ENCODE measurements around the gene ABL1.
"Not testable (repeated sequence)": the region's sequence is repeated elsewhere in the genome, so short reads cannot be mapped to it uniquely, and the experiment has no call there.

ABL1 gene

GRCh38 chr9:130834371-130835336 lies at the start of gene ABL1:
Gene ABL1, plus strand, starts transcription at chr9:130835254. Its CDS starts 193 bp downstream, at chr9:130835447.
- Histone ChIP-seq H3K4me3 (ENCODE audit: low read length) (peak within 1 kb of the TSS; percentile 83), H3K9me3 (ENCODE audit: control insufficient read depth, low read length) (no peaks in the 10 kb centered on the region), H3K36me3 (ENCODE audit: control insufficient read depth, insufficient read depth, low read length) (no peaks in the 10 kb centered on the region), H3K9ac (ENCODE audit: low read length) (peak within 1 kb of the TSS; percentile 85), H3K27me3 (ENCODE audit: control insufficient read depth, insufficient read depth, low read length) (no peaks in the 10 kb centered on the region), H3K4me1 (ENCODE audit: control insufficient read depth, insufficient read depth, low read length) (peaks cover 34% of the 10 kb centered on the region)

GRCh38 chr9:130785940-130786508 lies 49.0 kb upstream of the ABL1 start:
- H3K9ac ChIP-seq (ENCODE audit: low read length): no peak overlapping the region
- no peaks in the 10 kb centered on the region for H3K9me3 ChIP-seq (ENCODE audit: control insufficient read depth, low read length)
- H3K4me3 ChIP-seq (ENCODE audit: low read length): no peak overlapping the region
- H3K36me3 ChIP-seq (ENCODE audit: control insufficient read depth, insufficient read depth, low read length): no peaks in the 10 kb centered on the region
- H3K27me3 ChIP-seq (ENCODE audit: control insufficient read depth, insufficient read depth, low read length): no peaks in the 10 kb centered on the region
- H3K4me1 ChIP-seq (ENCODE audit: control insufficient read depth, insufficient read depth, low read length): peaks cover 10% of the 10 kb centered on the region

DNA sequence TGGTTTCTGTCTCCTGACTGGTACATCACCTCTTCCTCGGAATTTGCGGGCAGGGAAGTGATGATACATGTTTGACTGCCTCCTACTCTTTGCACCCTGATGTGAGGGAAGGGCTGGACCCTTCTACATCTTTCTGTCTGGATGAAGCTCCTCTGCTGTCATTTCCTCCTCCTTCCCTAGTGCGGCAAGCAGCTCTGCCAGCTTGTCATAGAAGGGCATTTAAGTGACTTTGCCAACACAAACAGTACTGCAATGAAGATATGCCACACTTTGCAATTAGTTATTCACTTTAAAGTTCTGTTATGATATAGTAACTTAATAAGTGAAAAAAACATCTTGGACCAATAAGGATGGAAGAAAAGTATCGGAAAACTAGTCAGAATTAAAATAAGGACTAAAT lies 48.5 kb upstream of the ABL1 start:
- no peaks in the 10 kb centered on the region for H3K36me3 ChIP-seq (ENCODE audit: control insufficient read depth, insufficient read depth, low read length)
- H3K4me3 ChIP-seq (ENCODE audit: low read length): no peak overlapping the region
- H3K4me1 ChIP-seq (ENCODE audit: control insufficient read depth, insufficient read depth, low read length): peaks cover 10% of the 10 kb centered on the region

GRCh38 chr9:130789747-130790672 lies 45.0 kb upstream of the ABL1 start:
- no peak overlapping the region for H3K4me3 ChIP-seq (ENCODE audit: low read length)
- H3K27me3 ChIP-seq (ENCODE audit: control insufficient read depth, insufficient read depth, low read length): no peaks in the 10 kb centered on the region
- no peak overlapping the region for H3K9ac ChIP-seq (ENCODE audit: low read length)
- no peaks in the 10 kb centered on the region for H3K36me3 ChIP-seq (ENCODE audit: control insufficient read depth, insufficient read depth, low read length)
- no peaks in the 10 kb centered on the region for H3K9me3 ChIP-seq (ENCODE audit: control insufficient read depth, low read length)
- H3K4me1 ChIP-seq (ENCODE audit: control insufficient read depth, insufficient read depth, low read length): peaks cover 11% of the 10 kb centered on the region

More for the DNA sequence above, 48.5 kb upstream of the ABL1 start:
- no peaks in the 10 kb centered on the region for H3K27me3 ChIP-seq (ENCODE audit: control insufficient read depth, insufficient read depth, low read length)
- no peak overlapping the region for H3K9ac ChIP-seq (ENCODE audit: low read length)
- H3K9me3 ChIP-seq (ENCODE audit: control insufficient read depth, low read length): no peaks in the 10 kb centered on the region

DNA sequence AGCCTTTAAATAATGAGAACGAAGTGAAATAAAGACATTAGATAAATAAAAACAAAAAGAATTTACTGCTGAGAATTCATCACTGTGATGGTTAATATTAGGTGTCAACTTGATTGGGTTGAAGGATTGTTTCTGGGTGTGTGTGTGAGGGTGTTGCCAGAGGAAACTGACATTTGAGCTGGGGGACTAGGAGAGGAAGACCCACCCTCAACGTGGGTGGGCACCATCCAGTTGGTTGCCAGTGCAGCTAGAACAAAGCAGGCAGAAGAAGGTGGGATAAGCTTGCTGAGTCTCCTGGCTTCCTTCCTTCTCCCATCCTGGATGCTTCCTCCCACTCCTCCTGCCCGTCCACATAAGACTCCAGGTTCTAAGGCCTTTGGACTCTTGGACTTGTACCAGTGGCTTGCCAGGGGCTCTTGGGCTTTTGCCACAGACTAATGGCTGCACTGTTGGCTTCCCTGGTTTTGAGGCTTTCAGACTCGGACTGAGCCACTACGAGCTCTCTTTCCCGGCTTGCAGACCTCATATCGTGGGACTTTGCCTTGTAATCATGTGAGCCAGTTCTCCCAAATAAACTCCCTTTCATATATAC lies 43.7 kb upstream of the ABL1 start:
- Histone ChIP-seq H3K4me3 (ENCODE audit: low read length) (no peak overlapping the region), H3K27me3 (ENCODE audit: control insufficient read depth, insufficient read depth, low read length) (no peaks in the 10 kb centered on the region), H3K4me1 (ENCODE audit: control insufficient read depth, insufficient read depth, low read length) (peaks cover 4% of the 10 kb centered on the region), H3K9ac (ENCODE audit: low read length) (no peak overlapping the region), H3K36me3 (ENCODE audit: control insufficient read depth, insufficient read depth, low read length) (no peaks in the 10 kb centered on the region), H3K9me3 (ENCODE audit: control insufficient read depth, low read length) (no peaks in the 10 kb centered on the region)

DNA sequence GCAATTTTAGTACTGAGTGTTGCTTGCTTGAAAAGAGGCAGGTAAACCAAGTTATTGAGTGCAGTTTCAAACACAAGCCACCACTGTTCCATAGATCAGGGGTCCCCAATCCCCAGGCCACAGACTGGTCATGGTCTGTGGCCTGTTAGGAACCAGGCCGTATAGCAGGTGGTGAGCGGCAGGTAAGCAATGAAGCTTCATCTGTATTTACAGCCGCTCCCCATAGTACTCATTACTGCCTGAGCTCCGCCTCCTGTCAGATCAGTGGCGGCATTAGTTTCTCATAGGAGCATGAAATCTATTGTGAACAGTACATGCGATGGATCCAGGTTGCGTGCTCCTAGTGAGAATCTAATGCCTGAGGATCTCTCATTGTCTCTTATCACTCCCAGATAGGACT lies 41.5 kb upstream of the ABL1 start:
- Histone ChIP-seq H3K9ac (ENCODE audit: low read length) (no peak overlapping the region), H3K9me3 (ENCODE audit: control insufficient read depth, low read length) (no peaks in the 10 kb centered on the region), H3K27me3 (ENCODE audit: control insufficient read depth, insufficient read depth, low read length) (no peaks in the 10 kb centered on the region), H3K36me3 (ENCODE audit: control insufficient read depth, insufficient read depth, low read length) (no peaks in the 10 kb centered on the region), H3K4me1 (ENCODE audit: control insufficient read depth, insufficient read depth, low read length) (peaks cover 4% of the 10 kb centered on the region), H3K4me3 (ENCODE audit: low read length) (no peak overlapping the region)

- H3K27me3 ChIP-seq (ENCODE audit: control insufficient read depth, insufficient read depth, low read length): not testable (repeated sequence)
These were observed 41.0 kb upstream of the ABL1 start for GRCh38 chr9:130794021-130794420.

DNA sequence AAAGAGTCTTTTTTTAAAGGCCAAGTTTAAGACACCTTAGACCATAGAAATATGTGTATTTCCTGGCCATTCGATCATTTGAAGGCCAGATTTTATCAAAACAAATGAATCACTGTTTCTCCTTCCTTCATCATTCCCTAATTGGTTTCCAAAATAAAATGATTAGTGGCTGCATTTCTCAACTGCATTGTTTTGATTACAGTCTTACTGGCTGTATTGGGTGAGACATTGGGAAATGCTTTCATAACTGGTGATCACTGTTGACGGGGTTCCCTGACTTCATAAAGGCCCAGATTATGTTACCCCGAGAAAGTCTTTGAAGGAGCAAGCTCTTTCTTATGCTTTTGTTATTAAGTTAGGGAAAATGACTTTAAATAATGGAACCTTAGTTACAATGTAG lies 40.6 kb upstream of the ABL1 start:
- H3K4me3 ChIP-seq (ENCODE audit: low read length); H3K9me3 ChIP-seq (ENCODE audit: control insufficient read depth, low read length); H3K27me3 ChIP-seq (ENCODE audit: control insufficient read depth, insufficient read depth, low read length); H3K9ac ChIP-seq (ENCODE audit: low read length); H3K36me3 ChIP-seq (ENCODE audit: control insufficient read depth, insufficient read depth, low read length); H3K4me1 ChIP-seq (ENCODE audit: control insufficient read depth, insufficient read depth, low read length): not testable (repeated sequence)

More at GRCh38 chr9:130794021-130794420, 41.0 kb upstream of the ABL1 start:
- not testable (repeated sequence) for H3K4me3 ChIP-seq (ENCODE audit: low read length); H3K36me3 ChIP-seq (ENCODE audit: control insufficient read depth, insufficient read depth, low read length); H3K4me1 ChIP-seq (ENCODE audit: control insufficient read depth, insufficient read depth, low read length); H3K9ac ChIP-seq (ENCODE audit: low read length); H3K9me3 ChIP-seq (ENCODE audit: control insufficient read depth, low read length)

DNA sequence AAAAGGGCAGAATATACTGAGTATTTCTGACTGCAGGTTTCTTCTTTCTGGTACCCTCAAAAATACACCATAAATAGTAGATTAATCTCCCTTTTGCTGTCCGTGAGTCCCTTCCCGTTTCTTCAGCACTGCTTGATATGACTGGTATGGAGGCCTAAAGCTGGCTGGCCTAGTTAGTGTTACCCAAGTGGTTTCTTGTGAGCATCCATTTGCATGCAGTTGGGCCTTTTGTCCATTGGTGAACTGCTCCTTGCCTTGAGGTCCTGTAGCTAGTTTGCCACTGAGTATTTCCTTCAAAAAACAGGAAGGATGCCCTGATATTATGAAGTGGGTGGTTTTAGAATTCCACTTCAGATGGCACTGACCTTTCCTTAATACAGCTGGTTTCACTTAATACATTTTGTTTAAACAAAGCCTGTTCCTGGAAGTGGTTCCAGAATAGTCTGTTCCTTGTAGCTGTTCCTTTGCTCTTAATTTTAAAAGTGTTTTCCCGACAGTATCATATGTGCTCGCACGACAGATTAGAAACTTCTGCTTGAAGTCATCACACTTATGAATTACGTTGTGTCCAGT lies 40.0 kb upstream of the ABL1 start:
- Histone ChIP-seq H3K9ac (ENCODE audit: low read length) (no peak overlapping the region), H3K36me3 (ENCODE audit: control insufficient read depth, insufficient read depth, low read length) (no peaks in the 10 kb centered on the region)

DNA sequence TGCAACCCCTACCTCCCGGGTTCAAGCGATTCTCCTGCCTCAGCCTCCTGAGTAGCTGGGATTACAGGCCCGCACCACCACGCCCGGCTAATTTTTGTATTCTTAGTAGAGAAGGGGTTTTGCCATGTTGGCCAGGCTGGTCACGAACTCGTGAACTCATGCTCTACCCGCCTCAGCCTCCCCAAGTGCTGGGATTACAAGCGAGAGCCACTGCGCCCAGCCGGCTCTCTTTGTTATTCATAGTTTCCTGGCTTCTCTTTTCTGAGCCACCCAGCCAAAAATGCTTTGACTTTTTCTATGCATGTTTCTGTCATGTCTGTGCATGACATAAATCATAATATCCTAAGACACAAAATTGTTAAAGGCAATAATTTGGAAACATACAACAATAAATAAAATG lies 31.9 kb upstream of the ABL1 start:
- H3K9me3 ChIP-seq (ENCODE audit: control insufficient read depth, low read length); H3K4me1 ChIP-seq (ENCODE audit: control insufficient read depth, insufficient read depth, low read length); H3K36me3 ChIP-seq (ENCODE audit: control insufficient read depth, insufficient read depth, low read length); H3K4me3 ChIP-seq (ENCODE audit: low read length); H3K27me3 ChIP-seq (ENCODE audit: control insufficient read depth, insufficient read depth, low read length); H3K9ac ChIP-seq (ENCODE audit: low read length): not testable (repeated sequence)

More for the DNA sequence above, 40.0 kb upstream of the ABL1 start:
- Histone ChIP-seq H3K27me3 (ENCODE audit: control insufficient read depth, insufficient read depth, low read length) (no peaks in the 10 kb centered on the region), H3K4me1 (ENCODE audit: control insufficient read depth, insufficient read depth, low read length) (peaks cover 4% of the 10 kb centered on the region), H3K9me3 (ENCODE audit: control insufficient read depth, low read length) (no peaks in the 10 kb centered on the region), H3K4me3 (ENCODE audit: low read length) (no peak overlapping the region)

GRCh38 chr9:130805510-130806326 lies 29.3 kb upstream of the ABL1 start:
- Histone ChIP-seq H3K9me3 (ENCODE audit: control insufficient read depth, low read length) (no peaks in the 10 kb centered on the region), H3K27me3 (ENCODE audit: control insufficient read depth, insufficient read depth, low read length) (no peaks in the 10 kb centered on the region), H3K4me1 (ENCODE audit: control insufficient read depth, insufficient read depth, low read length) (no peaks in the 10 kb centered on the region), H3K36me3 (ENCODE audit: control insufficient read depth, insufficient read depth, low read length) (no peaks in the 10 kb centered on the region), H3K9ac (ENCODE audit: low read length) (no peak overlapping the region), H3K4me3 (ENCODE audit: low read length) (no peak overlapping the region)

All from mucosa of stomach (tissue), 1 donor.